Adrenal gland (tissue), 12 donors: Measurements from ENCODE around the gene CSNK2A3. TPM values are rescaled to one million over a fixed set of nuclear protein-coding genes. Genes with fewer than 3 reads are reported as not detected.

Experiments used
- DNase-seq, 7 donors: peaks; one replicate each; pipeline ENCODE4 v3.0.0-alpha.2; 2019 to 2020
- H3K27ac ChIP-seq, 5 donors: fragments of 200-600 bp; sonication (generic) in 4 of 5; 1 replicate in 3 of 5; 2 replicates in 2 of 5; pipeline versions ENCODE4 v1.5.1 to v1.8.0; 2016 to 2020; ENCODE audit warnings: mild to moderate bottlenecking in 1 of 5
- H3K27me3 ChIP-seq: fragments of 200-600 bp; 2 replicates; pipeline ENCODE4 v1.8.0; 2021
- H3K36me3 ChIP-seq, 2 donors: fragments of 200-600 bp; replicated peaks in 1 of 2; 1 replicate in 1 of 2; 2 replicates in 1 of 2; pipeline versions ENCODE4 v1.5.1 to v1.8.0; 2018 to 2022
- H3K4me1 ChIP-seq, 2 donors: fragments of 200-600 bp; replicated peaks in 1 of 2; 1 replicate in 1 of 2; 2 replicates in 1 of 2; pipeline versions ENCODE4 v1.5.1 to v1.8.0; 2018 to 2021
- H3K4me3 ChIP-seq, 4 donors: fragments of 200-600 bp; sonication (generic) in 3 of 4; one replicate each; pipeline ENCODE4 v1.5.1; 2016 to 2018
- H3K9me3 ChIP-seq, 3 donors: fragments of 200-600 bp; sonication (generic) in 1 of 3; replicated peaks in 1 of 3; 1 replicate in 2 of 3; 2 replicates in 1 of 3; pipeline versions ENCODE4 v1.5.1 to v1.8.0; 2016 to 2021
- CTCF ChIP-seq, 6 experiments: fragments of 450-650 bp in 4 of 6; fragments of 200-600 bp in 2 of 6; sonication (generic) in 1 of 6; IDR thresholded peaks; 1 replicate in 5 of 6; 2 replicates in 1 of 6; pipeline versions ENCODE4 v1.5.1 to v1.8.0; 2016 to 2021; ENCODE audit warnings: antibody characterized with exemption in 6 of 6, mild to moderate bottlenecking in 2 of 6, moderate library complexity in 1 of 6
- POLR2A ChIP-seq, 2 donors: fragments of 450-650 bp; IDR thresholded peaks; one replicate each; pipeline ENCODE4 v1.6.1; 2017; ENCODE audit warnings: antibody characterized with exemption in 2 of 2, mild to moderate bottlenecking in 2 of 2, moderate library complexity in 1 of 2
- WGBS, 4 donors: extraction: QIAGEN DNeasy Blood & Tissue Kit in 2 of 4; methylation state at CpG; one replicate each; pipeline versions ENCODE4 v1.1.5 to v1.1.7; 2013 to 2017; 5-methylcytosine and 5-hydroxymethylcytosine counted together
- intact Hi-C, 2 donors: fragments of 100-400 bp; cut with DNase I; formaldehyde crosslinking; loops; one replicate each; pipeline versions ENCODE4 v1.14.1 to v1.15.0; 2022 to 2023
- polyA plus RNA-seq, 3 donors: library from polyadenylated mRNA; stranded (reverse); fragments of 200-250 nt in 2 of 3; fragments of 350-450 nt in 1 of 3; fragmentation: Illumina TruSeq in 1 of 3; extraction: RNeasy Lipid Tissue Mini Kit (QIAGEN cat#74804) in 1 of 3; gene quantifications; one replicate each; pipeline ENCODE4 v1.2.3, GENCODE V29; 2013 to 2014
- total RNA-seq, 9 donors: library from RNA; depleted of rRNA in 4 of 9; stranded (reverse); fragments of >200 nt in 4 of 9; fragments of 120-200 nt in 1 of 9; fragmentation: NEBNext Ultra II Directional in 1 of 9; extraction: Animal tissue kit (Norgen Biotek cat#: 25700) in 1 of 9; gene quantifications; one replicate each; pipeline versions ENCODE4 v1.1.0 to v1.2.4, GENCODE V29; 2013 to 2023
- donor health status: healthy with polysubstance abuse.
- donor health status: Bipolar disorder and iron deficiency.
- donor health status: DM: yes; HTN: yes; CAD: no.
- donor health status: DM: no; HTN: no; CAD: no.
- donor health status: DM: no; HTN: no; CAD: no.
- donor health status: DM: yes; HTN: yes; CAD: no.

The CSNK2A3 gene
- total and polyA plus RNA-seq, 12 donors, result 0.07 to 2.7 (median 0.54) TPM; not detected in 1

- DNase-seq, result no peak
- intact Hi-C loops, result loop anchor here in 1 of 2 donors (10.0 kb wide), 1 partner anchor 404 kb away; no protein-coding TSS in a partner anchor
- Histone ChIP-seq H3K27me3 (no peaks in the 10 kb centered on the region), H3K9me3 (no peaks in the 10 kb centered on the region), H3K4me1 (peaks cover 0 to 8% of the 10 kb centered on the region in 2 donors), H3K36me3 (no peaks in the 10 kb centered on the region), H3K27ac (no peak overlapping the region), H3K4me3 (no peak overlapping the region)
- WGBS, 4 donors, result 93 to 97% (median 96%) methylated on average over 2 of the region's 2 CpGs
- no peak for TF ChIP-seq POLR2A (IDR thresholded peaks at IDR 0.05)
- TF ChIP-seq CTCF (IDR thresholded peaks at IDR 0.05), result no peak
These were observed 27.3 kb upstream of the CSNK2A3 start for GRCh38 chr11:11380340-11380739.

GRCh38 chr11:11379661-11380060 is 26.6 kb upstream of the CSNK2A3 start:
- H3K4me3 ChIP-seq, result no peak overlapping the region
- no peak for TF ChIP-seq CTCF (IDR thresholded peaks at IDR 0.05)
- TF ChIP-seq POLR2A (IDR thresholded peaks at IDR 0.05), result no peak
- no peak overlapping the region for H3K27ac ChIP-seq
- intact Hi-C loops, result loop anchor here in 1 of 2 donors (10.0 kb wide), 1 partner anchor 405 kb away; no protein-coding TSS in a partner anchor
- 95 to 100% (median 96%) methylated on average over 3 of the region's 3 CpGs for WGBS, 4 donors
- no peaks in the 10 kb centered on the region for H3K36me3 ChIP-seq
- no peaks in the 10 kb centered on the region for H3K9me3 ChIP-seq
- no peak for DNase-seq
- no peaks in the 10 kb centered on the region for H3K27me3 ChIP-seq
- peaks cover 0 to 8% of the 10 kb centered on the region in 2 donors for H3K4me1 ChIP-seq

- 82 to 90% (median 85%) methylated on average over 7 to 8 of the region's 8 CpGs for WGBS, 4 donors
- no peak for DNase-seq
- no peak for TF ChIP-seq CTCF (IDR thresholded peaks at IDR 0.05)
- TF ChIP-seq POLR2A (IDR thresholded peaks at IDR 0.05), result no peak
- Histone ChIP-seq H3K36me3 (no peaks in the 10 kb centered on the region), H3K27me3 (no peaks in the 10 kb centered on the region), H3K4me1 (peaks cover 0 to 8% of the 10 kb centered on the region in 2 donors), H3K27ac (no peak overlapping the region), H3K4me3 (no peak overlapping the region), H3K9me3 (no peaks in the 10 kb centered on the region)
- intact Hi-C loops, result no loop called here
These were observed 25.3 kb upstream of the CSNK2A3 start for GRCh38 chr11:11378184-11378940.

- Histone ChIP-seq H3K36me3 (no peaks in the 10 kb centered on the region), H3K4me3 (no peak overlapping the region), H3K9me3 (no peaks in the 10 kb centered on the region), H3K27me3 (no peaks in the 10 kb centered on the region), H3K4me1 (no peaks in the 10 kb centered on the region), H3K27ac (no peak overlapping the region)
- DNase-seq, result peak in 1 of 7 donors; percentile 40
- intact Hi-C loops, result no loop called here
- TF ChIP-seq POLR2A (IDR thresholded peaks at IDR 0.05) (no peak), CTCF (IDR thresholded peaks at IDR 0.05) (no peak)
- 81 to 85% (median 82%) methylated on average over 7 of the region's 7 CpGs for WGBS, 4 donors
These were observed 21.5 kb upstream of the CSNK2A3 start for GRCh38 chr11:11374358-11375148.
